ENCODE results near the gene UCKL1.

- no peak for TF ChIP-seq EZH2phosphoT487 (IDR thresholded peaks at IDR 0.05; ENCODE audit: low read length)
- TF ChIP-seq CTCF (IDR thresholded peaks at IDR 0.05; ENCODE audit: low read length) = no peak
Measured at GRCh38 chr20:63920226-63920625, 36.0 kb downstream of the UCKL1 start.
